ENCODE results near the gene GFRA4.

The GFRA4 gene

DNA sequence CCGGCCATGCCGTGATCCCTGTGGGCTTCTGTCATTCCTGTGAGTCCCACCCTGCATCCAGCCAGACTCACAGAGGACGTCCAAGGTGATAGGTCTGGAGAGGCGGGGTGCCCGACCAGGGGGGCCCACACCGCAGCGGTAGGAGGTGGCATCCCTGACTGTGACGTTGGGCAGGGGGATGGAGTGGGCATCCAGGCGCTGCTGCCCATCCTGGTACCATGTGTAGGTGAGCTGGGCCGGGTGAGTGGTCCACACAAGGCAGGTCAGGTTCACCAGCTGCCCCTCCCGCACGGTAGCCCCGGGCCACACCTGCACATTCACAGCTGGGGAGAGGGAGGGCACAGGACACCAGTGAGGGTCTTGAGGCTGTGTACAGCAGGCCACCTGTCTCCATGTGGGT, 30.2 kb upstream of the GFRA4 start:
- DNase-seq, result no peak

DNA sequence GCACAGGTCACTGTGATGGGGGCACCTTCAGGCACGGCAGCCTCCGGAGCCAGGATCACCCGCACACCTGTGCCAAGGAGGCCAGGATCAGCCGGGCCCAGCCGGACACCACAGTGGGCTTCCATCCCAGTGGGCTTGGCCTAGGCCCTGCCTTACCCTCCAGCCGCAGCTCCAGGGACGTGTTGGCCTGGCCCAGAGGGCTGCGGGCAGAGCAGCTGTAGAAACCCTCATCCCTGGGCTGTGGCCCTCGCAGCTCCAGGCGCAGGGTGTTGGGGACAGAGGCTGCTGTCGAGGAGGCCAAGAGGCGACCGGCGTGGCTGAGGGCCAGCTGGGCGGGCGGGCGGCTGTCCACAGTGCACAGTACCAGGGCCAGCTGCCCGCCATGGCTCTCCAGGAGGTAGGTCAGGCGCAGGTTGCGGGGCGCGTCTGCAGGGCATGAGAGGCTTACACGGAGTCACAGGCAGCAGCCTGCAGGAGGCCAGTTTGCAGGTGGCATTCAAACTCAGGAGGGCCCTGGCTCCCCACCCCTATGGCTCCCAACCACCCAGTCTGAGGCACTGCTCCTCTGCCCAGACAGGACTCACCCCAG, 29.6 kb upstream of the GFRA4 start:
- no peak for DNase-seq

DNA sequence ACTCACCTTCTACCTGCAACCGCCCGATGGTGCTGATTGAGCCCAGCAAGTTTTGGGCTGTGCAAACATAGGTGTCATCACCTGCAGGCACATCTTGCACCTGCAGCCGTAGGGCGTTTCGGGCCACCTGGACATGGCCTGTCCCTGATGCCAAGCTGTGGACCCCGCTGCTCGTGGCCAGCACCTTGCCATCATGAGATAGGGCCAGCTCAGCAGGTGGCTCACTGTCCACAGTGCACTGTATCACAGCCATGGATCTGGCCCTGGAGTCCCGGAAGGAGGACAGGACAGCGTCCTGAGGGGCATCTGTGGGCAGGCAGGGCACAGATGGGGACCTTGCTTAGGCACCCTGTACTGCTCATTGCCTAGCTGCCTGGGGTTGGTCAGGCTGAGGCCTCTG, 28.7 kb upstream of the GFRA4 start:
- DNase-seq, result no peak

DNA sequence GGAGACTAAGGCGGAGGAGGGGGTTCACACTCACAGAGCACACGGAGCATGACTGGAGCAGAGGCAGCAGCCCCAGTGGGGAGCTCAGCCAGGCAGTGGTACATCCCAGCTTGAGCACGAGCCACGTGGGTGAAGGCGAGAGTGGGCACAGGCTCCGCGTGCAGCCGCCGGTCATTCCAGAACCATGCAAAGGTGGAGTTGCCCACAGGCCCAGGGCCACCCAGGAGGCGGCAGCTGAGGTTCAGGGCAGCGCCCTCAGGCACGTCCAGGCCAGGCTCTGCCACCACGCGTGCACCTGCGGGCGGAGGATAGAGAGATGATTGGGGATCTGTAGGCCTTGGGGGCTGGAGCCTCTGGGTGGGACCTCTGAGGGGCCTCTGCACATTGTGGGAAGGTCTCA, 28.1 kb upstream of the GFRA4 start:
- DNase-seq, result no peak

DNA sequence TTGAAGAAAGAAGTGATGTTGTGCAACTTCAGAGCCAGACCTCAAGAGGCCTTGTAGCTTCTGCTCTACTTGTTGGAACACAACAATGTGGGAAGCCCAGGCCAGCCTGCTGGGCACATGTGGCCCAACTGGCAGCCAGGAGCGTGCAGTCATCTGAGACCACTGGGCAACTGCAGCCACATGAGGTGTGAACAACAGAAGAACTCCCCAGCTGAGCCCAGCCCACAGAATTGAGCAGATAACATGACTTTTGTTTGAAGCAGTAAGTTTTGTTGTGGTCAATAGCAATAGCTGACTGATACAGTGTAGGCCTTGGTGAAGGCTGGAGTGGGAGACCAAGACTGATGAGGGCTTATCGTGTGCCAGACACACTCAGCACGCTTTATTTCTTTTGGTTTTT, 27.2 kb upstream of the GFRA4 start:
- no peak for DNase-seq

GRCh38 chr20:3689978-3690377, 26.8 kb upstream of the GFRA4 start:
- DNase-seq, result no peak

- DNase-seq, result no peak
Measured at GRCh38 chr20:3687655-3688054, 24.5 kb upstream of the GFRA4 start.

DNA sequence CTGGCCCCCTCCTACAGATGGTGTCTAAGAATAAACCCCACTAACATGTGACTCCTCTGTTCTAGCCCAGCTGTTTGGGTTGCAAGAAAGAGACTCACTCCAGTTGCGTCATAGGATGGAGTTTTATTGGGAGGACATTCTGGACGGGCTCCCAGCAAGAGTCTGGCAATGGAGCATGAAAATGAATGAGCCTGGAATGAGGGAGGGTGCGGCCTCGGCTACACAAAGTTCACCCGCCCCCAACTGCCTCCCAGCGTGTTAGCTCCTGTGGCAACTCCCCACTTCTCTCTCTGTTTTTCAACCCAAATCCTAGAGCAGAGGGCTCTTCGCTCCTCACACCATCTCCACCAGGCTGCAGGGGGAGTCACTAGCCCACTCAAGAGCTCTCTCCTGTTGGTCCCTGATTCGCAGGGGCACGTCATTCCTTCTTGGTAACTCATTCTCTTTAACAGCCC, 23.7 kb upstream of the GFRA4 start:
- no peak for DNase-seq

- no peak for DNase-seq
Measured at GRCh38 chr20:3686421-3686820, 23.2 kb upstream of the GFRA4 start.

DNA sequence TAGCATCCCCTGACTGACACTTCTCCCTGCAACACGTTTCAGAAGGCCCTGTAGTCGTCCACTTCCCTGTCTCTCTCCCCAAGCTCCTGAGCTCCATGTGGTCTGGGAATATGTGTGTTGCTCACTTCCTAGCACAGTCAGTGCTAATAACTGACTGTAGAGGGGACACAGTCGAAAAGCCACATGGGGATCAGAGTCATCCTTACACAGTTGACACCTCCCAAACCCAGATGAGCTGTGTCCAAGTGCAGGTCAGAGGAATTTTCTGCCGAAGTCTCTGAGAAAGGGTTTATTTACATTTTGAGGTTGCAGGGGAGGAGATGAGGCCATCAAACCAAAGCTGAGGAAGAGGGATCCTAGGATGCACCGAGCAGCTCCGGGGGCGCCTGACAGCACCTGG, 22.1 kb upstream of the GFRA4 start:
- DNase-seq, result no peak

DNA sequence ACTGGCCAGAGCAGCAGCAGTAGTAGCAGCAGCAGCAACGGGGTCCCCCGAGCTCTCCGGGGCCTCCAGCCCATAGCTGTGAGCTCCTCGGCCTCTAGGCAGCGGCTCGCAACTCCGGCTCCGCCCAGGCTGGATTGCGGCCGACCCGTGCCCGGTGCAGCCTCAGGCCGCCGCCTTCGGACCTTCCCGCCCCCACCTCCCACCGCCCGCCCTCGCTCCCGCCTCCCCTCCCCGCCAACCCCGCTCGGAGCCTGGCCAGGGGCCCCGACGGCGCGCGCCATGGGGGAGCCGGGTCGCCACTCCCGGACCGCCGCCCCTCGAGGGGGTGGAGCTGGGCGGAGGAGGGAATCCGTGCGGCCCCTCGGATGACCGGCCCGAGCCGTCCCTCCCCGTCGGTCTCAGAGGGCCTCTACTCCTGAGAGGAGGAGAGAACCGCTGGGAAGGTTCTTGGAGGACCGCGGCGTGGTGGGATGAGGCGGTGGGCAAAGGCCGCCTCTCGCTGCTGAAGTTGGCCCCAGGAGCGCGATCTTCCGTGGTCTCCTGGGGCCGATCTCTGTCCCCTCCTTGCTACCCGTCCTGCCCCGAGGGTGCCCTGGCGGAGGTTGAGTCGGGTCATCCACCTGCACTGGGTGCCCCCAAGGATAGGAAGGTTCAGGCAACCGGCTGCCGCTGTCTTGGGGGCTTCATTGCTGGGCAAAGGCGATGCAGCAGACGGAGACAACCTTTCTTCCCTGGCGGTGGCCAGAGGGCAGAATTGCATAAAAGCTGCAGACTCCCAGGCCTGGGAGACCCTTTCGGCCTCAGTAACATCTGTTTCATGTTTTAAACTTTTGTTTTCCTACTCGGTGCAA, 19.0 kb upstream of the GFRA4 start, which contains the start of gene ADAM33:
Gene ADAM33, minus strand, starts transcription at position 80 of the 851 bp plus-strand sequence. Its CDS starts 6 bp downstream, at position 74.
- no peak for DNase-seq

DNA sequence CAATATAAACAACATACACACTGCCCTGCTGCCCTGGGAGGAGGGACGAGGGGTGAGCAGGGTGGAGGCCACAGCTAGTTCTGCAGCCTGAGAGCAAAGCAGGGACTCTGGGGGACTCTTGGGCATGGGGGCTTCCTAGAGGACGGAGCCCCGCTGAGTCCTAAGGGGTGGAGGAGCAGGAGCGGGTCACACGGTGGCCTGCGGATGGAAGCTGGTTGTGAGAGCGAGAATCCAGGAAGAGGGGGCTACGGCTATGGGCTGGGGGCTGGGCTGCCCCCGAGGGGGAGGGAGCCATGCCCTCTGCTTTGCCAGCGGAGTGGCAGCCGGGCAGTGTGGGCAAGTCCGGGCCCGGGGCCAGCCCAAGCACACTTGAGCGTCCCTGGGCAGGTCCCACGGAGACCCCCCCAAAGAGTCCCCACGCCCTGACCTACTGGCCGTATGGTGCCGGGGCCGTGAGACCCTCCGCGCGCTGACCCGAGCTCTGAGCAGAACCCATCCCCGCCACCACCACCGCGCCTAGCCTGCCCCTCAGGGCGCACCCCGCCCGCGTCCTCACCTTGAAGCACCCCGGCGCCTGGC, 18.2 kb upstream of the GFRA4 start:
- no peak for DNase-seq

- no peak for DNase-seq
Measured at GRCh38 chr20:3680701-3681351, 17.6 kb upstream of the GFRA4 start.

DNA sequence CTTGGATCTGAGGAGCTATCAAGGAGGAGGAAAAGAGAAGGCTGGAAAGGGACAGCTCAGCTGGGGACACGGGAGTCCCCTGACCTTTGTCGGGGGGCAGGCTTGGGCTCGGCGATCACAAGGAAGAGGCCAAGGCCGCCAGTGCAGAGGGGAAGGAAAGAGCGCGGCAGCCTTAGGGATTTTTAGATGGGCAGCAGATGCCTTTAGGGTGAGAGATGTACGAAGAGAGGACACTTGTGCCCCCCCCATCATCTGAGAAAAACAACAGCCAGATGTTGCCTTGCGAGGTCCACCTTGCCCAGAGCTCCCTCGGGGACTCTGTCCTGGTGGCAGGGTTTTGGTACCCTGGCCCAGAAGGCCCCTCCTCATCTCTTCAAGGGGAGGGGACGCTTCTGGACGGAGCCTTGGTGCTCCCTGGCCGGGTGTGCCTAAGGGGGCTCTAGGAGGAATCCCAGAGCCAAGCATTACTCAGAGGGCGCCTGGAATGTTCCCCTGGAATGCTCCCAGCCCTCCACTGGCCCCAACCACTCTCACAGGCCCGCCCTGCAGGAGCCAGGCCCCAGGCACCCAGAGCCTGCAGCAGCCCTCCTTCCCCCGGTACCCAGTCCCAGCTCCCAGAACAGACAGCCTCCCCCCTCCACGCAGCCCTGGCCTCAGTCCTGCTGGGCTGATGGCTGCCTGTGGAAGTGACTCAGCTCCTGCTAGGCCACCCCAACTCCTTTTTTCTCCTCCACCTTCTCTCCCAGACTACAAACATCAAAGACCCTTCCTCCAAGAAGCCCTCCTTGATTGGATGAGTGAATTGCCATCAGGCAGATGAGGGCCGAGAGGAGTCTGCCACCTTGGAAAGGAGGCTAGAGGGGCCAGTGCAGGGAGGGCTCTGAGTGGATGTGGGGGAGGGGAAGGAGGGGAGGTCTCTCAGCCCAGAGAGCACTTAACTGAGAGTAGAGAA, 16.8 kb upstream of the GFRA4 start:
- DNase-seq, result no peak

DNA sequence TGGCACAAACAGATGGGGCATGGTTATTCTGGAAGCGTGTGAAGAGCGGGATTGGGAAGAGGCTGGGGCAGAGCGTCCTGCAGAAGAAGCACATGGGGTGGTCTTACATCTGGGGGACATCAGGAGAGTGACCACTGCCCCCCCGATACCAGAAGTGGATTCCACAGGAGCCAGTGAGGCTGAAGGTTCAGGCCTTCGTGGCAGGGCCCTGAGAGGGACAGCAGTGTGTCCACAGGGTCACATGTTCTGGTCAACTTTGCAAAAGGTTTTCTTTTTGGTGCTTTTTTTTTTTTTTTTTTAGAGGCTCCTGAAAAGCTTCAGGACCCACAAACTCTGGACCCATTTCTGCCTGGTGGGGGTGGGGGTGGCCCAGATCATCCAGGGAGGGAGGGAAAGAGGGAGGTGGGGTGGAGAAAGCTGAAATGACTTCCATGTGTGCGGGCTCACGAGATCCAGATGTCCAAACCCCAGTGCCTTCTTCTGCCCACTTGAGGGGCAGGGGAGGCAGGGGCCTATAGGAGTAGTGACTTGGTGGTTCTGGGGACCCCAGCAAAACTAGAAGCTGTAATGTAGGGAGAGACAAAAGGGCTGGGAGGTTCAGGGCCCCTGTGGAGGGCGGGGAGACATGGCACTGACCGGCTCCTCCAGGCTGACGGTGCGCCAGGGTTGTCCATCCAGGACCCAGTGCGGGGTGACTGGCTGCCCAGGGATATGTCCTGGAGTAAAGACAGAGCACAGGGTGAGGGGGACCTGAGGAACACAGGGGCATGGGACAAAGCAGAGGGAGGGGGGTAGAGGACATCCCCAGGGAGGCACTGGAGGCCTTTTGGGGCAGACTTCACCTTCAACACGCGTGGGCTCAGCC, 15.9 kb upstream of the GFRA4 start:
- DNase-seq, result no peak

DNA sequence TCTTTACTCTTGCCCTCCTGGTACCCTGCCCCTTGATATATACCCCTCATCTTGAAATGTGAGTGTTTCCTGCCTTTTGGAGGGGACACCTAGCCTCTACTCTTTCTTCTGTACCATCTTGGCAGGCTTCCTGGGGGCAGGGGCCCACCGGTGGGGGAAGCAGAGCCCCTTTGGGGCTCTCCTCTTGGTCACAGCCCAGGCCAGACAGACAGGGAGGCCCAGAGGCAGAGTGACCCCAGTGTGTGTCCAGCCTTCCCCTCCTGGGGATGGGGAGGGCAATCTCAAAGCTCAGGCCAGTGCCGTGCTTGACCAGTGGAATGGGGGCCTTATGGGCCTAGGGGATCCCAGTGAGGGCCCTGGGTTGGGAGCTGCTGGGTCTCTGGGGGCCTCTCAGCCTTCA, 15.0 kb upstream of the GFRA4 start:
- DNase-seq, result no peak

- no peak for DNase-seq
Measured at GRCh38 chr20:3677733-3678132, 14.5 kb upstream of the GFRA4 start.

GRCh38 chr20:3674995-3675900, 12.0 kb upstream of the GFRA4 start:
- DNase-seq, result no peak

DNA sequence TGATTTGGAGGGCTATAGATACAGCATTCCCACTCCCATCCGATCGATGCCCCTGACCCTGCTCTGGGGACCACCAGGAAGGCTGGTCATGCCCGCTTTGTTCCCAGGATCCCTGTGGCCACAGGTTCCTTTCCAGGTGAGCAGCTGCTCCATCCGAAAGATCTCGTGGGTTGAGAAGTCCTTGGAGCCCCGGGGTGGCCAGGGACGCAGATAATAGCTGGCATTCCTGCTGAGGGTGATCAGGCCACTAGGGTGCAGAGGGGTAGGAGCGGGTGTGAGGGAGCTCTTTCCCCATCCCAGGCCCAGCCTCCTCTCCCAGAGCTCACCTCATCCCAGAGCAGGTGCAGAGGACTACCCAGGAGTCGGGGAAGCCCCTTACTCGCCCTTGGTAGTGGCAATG, 11.2 kb upstream of the GFRA4 start:
- no peak for DNase-seq
